Epithelial cell of proximal tubule (primary cell): ENCODE data around the gene PEPD. TPM values are rescaled to one million over a fixed set of nuclear protein-coding genes. Genes with fewer than 3 reads are reported as not detected.

ENCODE experiments used
- DNase-seq: peaks from one replicate; pipeline ENCODE4 v3.0.0-alpha.2; 2011; ENCODE audit warnings: low read depth
- H3K4me3 ChIP-seq: 2 replicates; pipeline ENCODE4 v1.5.1; 2011; ENCODE audit warnings: low read depth, mild to moderate bottlenecking, low read length
- CTCF ChIP-seq: conservative IDR thresholded peaks from 2 replicates; pipeline ENCODE4 v1.5.1; 2012; ENCODE audit warnings: low read depth, mild to moderate bottlenecking, low read length
- total RNA-seq: library from RNA; depleted of rRNA; stranded (reverse); fragments of >200 nt; gene quantifications from 2 replicates; pipeline ENCODE4 v1.2.3, GENCODE V29; 2015

Gene PEPD
- total RNA-seq, 1 donor from 2014 or later = 56.7 TPM

- no peak overlapping the region for H3K4me3 ChIP-seq
- TF ChIP-seq CTCF = no peak
- no peak for DNase-seq
Observed at GRCh38 chr19:33529094-33529676, 7.6 kb upstream of the PEPD start.

GRCh38 chr19:33528404-33528803 is 6.8 kb upstream of the PEPD start:
- H3K4me3 ChIP-seq = no peak overlapping the region
- no peak for DNase-seq
- TF ChIP-seq CTCF = no peak

DNA sequence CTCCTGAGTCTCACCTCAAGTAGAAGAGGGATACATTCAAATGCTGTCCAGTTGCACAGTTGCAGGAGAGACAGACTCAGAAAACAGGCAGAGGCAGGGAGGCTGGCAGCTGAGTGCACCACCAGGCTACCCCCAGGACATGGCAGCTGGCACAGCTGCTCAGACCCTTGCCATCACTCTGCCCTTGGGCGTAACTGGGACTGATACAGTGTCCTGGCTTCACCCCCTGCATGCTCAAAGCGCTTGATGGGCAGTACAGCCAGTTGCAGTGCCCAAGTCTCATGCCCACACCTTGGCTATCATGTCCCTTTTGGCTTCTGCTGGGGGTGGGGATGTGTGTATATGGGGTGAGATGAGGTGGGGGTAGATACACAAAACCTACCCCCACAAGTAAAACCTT is 5.5 kb upstream of the PEPD start:
- no peak for TF ChIP-seq CTCF
- H3K4me3 ChIP-seq = no peak overlapping the region
- DNase-seq = no peak

GRCh38 chr19:33524024-33524664 is 2.6 kb upstream of the PEPD start:
- no peak for DNase-seq
- TF ChIP-seq CTCF = no peak
- H3K4me3 ChIP-seq = no peak overlapping the region

DNA sequence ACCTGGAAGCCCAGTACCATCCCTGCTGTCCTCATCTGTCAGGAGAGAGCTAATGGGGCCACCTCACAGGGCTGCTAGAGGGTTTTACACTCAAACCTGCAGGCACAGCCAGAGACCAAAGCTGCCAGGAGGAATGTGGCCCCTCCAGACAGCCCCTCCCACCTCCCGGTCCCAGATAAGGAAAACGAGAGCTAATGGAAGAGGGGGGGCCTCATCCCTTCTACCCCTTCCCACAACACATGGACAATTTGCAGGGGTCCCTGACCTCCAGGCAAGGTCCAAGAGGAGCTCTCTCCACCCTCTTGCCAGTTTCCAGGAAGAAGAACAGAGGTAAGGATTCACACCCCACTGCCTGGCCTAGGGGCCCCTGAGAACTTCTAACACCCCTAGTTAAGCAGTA is 1.6 kb upstream of the PEPD start:
- no peak for TF ChIP-seq CTCF
- no peak overlapping the region for H3K4me3 ChIP-seq
- DNase-seq = no peak

DNA sequence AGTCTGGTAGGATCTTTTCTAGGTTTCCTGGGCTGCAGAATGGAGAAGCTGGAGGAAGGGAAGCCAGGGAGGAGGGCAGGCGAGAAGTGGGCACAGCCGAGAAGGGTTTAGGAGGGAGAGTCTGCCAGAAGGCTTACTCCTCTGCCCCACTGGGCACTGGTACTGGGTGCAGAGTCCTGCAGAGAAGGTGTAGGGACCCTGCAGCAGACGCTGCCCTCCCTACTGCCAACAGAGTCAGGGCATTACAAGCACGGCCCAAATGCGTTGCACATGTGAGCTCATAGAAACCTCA is 726 bp upstream of the PEPD start:
- no peak overlapping the region for H3K4me3 ChIP-seq
- no peak for TF ChIP-seq CTCF
- DNase-seq = no peak

GRCh38 chr19:33520844-33521479 is 629 bp downstream of the PEPD start:
- DNase-seq = no peak
- peak overlapping the region; percentile 91 for H3K4me3 ChIP-seq
- TF ChIP-seq CTCF = no peak
